Esophagus muscularis mucosa (tissue), 4 donors: ENCODE data around the gene RHOV. TPM values are rescaled to one million over a fixed set of nuclear protein-coding genes. Genes with fewer than 3 reads are reported as not detected.

Experiments used
- DNase-seq: peaks from one replicate; pipeline ENCODE4 v3.0.0-alpha.2; 2017; ENCODE audit errors: extremely low spot score
- H3K27ac ChIP-seq, 4 donors: fragments of 200-600 bp; sonication (generic); replicated peaks in 1 of 4; 1 replicate in 3 of 4; 2 replicates in 1 of 4; pipeline ENCODE4 v1.5.1; 2016 to 2019; ENCODE audit warnings: mild to moderate bottlenecking in 1 of 4
- H3K27me3 ChIP-seq, 4 donors: fragments of 200-600 bp; sonication (generic); one replicate each; pipeline versions ENCODE4 v1.5.1 to v1.6.0; 2016 to 2019
- H3K36me3 ChIP-seq, 4 donors: fragments of 200-600 bp; sonication (generic); one replicate each; pipeline ENCODE4 v1.5.1; 2016 to 2019
- H3K4me1 ChIP-seq, 4 donors: fragments of 200-600 bp; sonication (generic); one replicate each; pipeline ENCODE4 v1.5.1; 2016 to 2019
- H3K4me3 ChIP-seq, 4 donors: fragments of 200-600 bp; sonication (generic); 1 replicate in 2 of 4; 2 replicates in 2 of 4; pipeline ENCODE4 v1.5.1; 2016 to 2019; ENCODE audit warnings: mild to moderate bottlenecking in 4 of 4, moderate library complexity in 1 of 4
- H3K9me3 ChIP-seq, 4 donors: fragments of 200-600 bp; sonication (generic); 1 replicate in 3 of 4; 2 replicates in 1 of 4; pipeline ENCODE4 v1.5.1; 2016 to 2019
- EP300 ChIP-seq: sonication (generic); formaldehyde crosslinking; IDR thresholded peaks from one replicate; pipeline ENCODE4 v1.6.1; 2017; ENCODE audit warnings: antibody characterized with exemption
- POLR2A ChIP-seq: fragments of 450-650 bp; IDR thresholded peaks from one replicate; pipeline ENCODE4 v1.6.1; 2017; ENCODE audit warnings: antibody characterized with exemption, moderate library complexity, mild to moderate bottlenecking, low read depth
- POLR2AphosphoS5 ChIP-seq, 2 donors: sonication (generic); formaldehyde crosslinking; IDR thresholded peaks; one replicate each; pipeline ENCODE4 v1.6.1; 2017; ENCODE audit warnings: antibody characterized with exemption in 2 of 2
- WGBS: methylation state at CpG from one replicate; pipeline ENCODE4 v1.1.5; 2018; 5-methylcytosine and 5-hydroxymethylcytosine counted together
- intact Hi-C: fragments of 100-400 bp; cut with DNase I; formaldehyde crosslinking; loops from one replicate; pipeline ENCODE4 v1.15.1; 2023
- total RNA-seq, 4 donors: library from RNA; depleted of rRNA; stranded (reverse); fragments of >200 nt; gene quantifications; one replicate each; pipeline versions ENCODE4 v1.1.0 to v1.2.1, GENCODE V29; 2016
- TF ChIP-seq, protein P1 (sequence below), 3 experiments: fragments of 200-600 bp in 2 of 3; fragments of 450-650 bp in 1 of 3; sonication (generic) in 2 of 3; IDR thresholded peaks; one replicate each; pipeline ENCODE4 v1.5.1; 2017 to 2019; ENCODE audit warnings: antibody characterized with exemption in 3 of 3, mild to moderate bottlenecking in 2 of 3, moderate library complexity in 1 of 3

The RHOV gene
- total RNA-seq, 4 donors from 2014 or later = not detected

DNA sequence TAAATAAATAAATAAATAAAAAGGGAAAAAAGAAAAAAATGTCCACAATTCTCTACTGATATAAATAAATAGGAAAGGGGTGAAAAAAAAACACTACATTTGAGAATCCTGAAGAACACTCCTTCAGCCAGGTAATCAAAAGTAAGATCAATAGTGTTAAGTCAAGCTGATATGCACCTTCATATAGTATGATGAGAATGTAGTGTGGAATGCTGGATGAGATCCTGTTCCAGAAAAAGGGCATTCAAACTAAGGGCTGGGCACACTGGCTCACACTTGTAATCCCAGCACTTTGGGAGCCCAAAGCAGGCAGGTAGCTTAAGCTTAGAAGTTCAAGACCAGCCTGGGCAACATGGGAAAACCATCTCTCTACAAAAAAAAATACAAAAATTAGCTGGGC is 15.1 kb upstream of the RHOV start:
- intact Hi-C loops = no loop called here
- H3K4me3 ChIP-seq = no peak overlapping the region
- H3K9me3 ChIP-seq = no peaks in the 10 kb centered on the region
- no peak for DNase-seq
- TF ChIP-seq, protein P1, sequence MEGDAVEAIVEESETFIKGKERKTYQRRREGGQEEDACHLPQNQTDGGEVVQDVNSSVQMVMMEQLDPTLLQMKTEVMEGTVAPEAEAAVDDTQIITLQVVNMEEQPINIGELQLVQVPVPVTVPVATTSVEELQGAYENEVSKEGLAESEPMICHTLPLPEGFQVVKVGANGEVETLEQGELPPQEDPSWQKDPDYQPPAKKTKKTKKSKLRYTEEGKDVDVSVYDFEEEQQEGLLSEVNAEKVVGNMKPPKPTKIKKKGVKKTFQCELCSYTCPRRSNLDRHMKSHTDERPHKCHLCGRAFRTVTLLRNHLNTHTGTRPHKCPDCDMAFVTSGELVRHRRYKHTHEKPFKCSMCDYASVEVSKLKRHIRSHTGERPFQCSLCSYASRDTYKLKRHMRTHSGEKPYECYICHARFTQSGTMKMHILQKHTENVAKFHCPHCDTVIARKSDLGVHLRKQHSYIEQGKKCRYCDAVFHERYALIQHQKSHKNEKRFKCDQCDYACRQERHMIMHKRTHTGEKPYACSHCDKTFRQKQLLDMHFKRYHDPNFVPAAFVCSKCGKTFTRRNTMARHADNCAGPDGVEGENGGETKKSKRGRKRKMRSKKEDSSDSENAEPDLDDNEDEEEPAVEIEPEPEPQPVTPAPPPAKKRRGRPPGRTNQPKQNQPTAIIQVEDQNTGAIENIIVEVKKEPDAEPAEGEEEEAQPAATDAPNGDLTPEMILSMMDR (IDR thresholded peaks at IDR 0.05) = no peak
- no peak for TF ChIP-seq POLR2AphosphoS5 (IDR thresholded peaks at IDR 0.05)
- TF ChIP-seq EP300 = no peak
- TF ChIP-seq POLR2A = no peak
- no peaks in the 10 kb centered on the region for H3K36me3 ChIP-seq
- H3K27me3 ChIP-seq = peaks cover 0 to 4% (median 0%) of the 10 kb centered on the region in 4 donors
- peaks cover 8 to 9% (median 8%) of the 10 kb centered on the region in 4 donors for H3K4me1 ChIP-seq
- H3K27ac ChIP-seq = no peak overlapping the region

DNA sequence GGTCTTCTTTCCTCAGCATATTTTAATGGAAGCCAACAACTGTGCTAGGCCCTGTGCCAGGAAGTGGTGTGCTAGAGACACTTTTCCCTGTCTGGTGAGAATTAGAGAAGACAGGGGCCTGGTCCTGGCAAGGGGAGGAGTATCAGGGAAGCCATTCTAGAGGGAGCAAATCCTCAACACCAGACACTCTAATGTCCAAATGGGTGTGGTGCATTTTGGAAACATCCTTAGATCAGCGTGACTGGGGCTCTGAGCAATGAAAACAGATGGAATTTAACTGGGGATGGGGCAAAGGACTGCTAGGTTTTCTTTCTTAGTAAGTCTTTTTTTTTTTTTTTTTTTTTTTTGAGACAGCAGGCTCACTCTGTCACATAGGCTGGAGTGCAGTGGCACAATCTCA is 12.6 kb upstream of the RHOV start:
- no peaks in the 10 kb centered on the region for H3K9me3 ChIP-seq
- intact Hi-C loops = no loop called here
- no peak for DNase-seq
- H3K27me3 ChIP-seq = peaks cover 0 to 4% (median 0%) of the 10 kb centered on the region in 4 donors
- H3K4me3 ChIP-seq = no peak overlapping the region
- whole genome bisulfite sequencing = 57% methylated on average over 1 of the region's 1 CpG
- no peaks in the 10 kb centered on the region for H3K4me1 ChIP-seq
- no peaks in the 10 kb centered on the region for H3K36me3 ChIP-seq
- no peak for TF ChIP-seq EP300
- TF ChIP-seq POLR2A = no peak
- TF ChIP-seq POLR2AphosphoS5 (IDR thresholded peaks at IDR 0.05) = no peak
- TF ChIP-seq, protein P1 (IDR thresholded peaks at IDR 0.05) = no peak
- no peak overlapping the region for H3K27ac ChIP-seq

DNA sequence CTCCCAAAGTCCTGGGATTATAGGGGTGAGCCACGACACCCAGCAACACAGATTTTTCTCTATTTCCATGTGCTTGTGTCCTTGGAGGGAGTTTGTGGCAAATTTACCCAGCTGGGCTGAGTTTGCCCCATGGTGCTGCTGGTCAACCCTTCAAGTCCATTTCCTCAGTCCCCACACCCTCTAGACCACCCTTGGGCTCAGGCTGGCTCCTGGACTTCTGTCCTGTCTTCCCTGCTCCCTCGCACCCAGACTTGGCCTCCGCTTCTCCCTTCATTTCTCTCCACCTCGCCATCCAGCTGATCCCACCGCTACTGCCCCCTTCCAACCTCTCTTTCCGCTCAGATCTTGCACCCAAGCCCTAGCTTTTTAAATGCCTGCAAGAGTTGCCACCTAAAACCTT is 7.3 kb upstream of the RHOV start:
- WGBS = 95% methylated on average over 6 of the region's 6 CpGs
- no peak for TF ChIP-seq POLR2A
- TF ChIP-seq EP300 = no peak
- no peak for TF ChIP-seq POLR2AphosphoS5 (IDR thresholded peaks at IDR 0.05)
- TF ChIP-seq, protein P1 (IDR thresholded peaks at IDR 0.05) = no peak
- no peaks in the 10 kb centered on the region for H3K4me1 ChIP-seq
- intact Hi-C loops = no loop called here
- DNase-seq = no peak
- peaks cover 0 to 2% (median 0%) of the 10 kb centered on the region in 4 donors for H3K27me3 ChIP-seq
- H3K4me3 ChIP-seq = no peak overlapping the region
- no peaks in the 10 kb centered on the region for H3K36me3 ChIP-seq
- no peak overlapping the region for H3K27ac ChIP-seq
- no peaks in the 10 kb centered on the region for H3K9me3 ChIP-seq

DNA sequence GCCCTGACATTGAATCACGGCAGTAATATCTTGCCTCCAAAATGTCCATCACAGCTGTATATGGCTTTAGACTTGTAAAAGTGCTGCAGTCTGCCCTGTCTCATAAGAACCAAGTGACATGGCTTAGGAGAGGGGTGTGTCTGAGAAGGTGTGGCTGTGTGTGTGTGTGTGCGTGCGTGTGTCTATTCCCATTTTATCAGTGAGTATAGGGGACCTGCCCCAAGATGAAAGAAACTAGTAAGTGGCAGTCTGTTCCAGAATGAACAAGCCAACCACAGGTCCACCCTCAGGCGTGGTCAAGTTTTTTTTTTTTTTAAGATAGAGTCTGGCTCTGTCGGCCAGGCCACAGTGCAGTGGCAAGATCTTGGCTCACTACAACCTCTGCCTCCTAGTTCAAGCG is 5.6 kb upstream of the RHOV start:
- Histone ChIP-seq H3K4me1 (no peaks in the 10 kb centered on the region), H3K9me3 (no peaks in the 10 kb centered on the region), H3K27me3 (no peaks in the 10 kb centered on the region), H3K4me3 (no peak overlapping the region), H3K27ac (no peak overlapping the region), H3K36me3 (no peaks in the 10 kb centered on the region)
- TF ChIP-seq POLR2AphosphoS5 (IDR thresholded peaks at IDR 0.05) = no peak
- TF ChIP-seq EP300 = no peak
- TF ChIP-seq POLR2A = no peak
- TF ChIP-seq, protein P1 (IDR thresholded peaks at IDR 0.05) = no peak
- no peak for DNase-seq
- 78% methylated on average over 5 of the region's 6 CpGs for WGBS
- intact Hi-C loops = no loop called here

DNA sequence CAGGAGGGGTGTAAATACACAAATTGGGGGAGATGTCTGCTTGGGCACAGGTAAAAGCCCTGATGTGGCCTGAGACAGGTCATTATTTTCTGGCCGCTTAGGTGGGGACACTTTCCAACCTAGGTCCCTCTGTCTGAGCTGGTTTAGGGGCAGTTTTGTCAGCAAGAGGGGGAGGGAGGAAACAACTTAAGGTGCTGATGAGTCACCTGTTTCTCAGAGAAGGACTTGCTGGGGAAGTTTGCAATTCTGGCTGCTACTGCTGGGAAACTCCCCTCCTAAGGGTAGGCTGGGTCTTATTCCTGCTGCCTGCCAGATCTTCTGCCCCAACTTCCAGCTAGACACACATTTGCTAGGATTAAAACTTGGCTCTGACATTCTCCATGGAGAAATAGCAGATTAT is 4.8 kb upstream of the RHOV start:
- Histone ChIP-seq H3K9me3 (no peaks in the 10 kb centered on the region), H3K27ac (no peak overlapping the region), H3K27me3 (peaks cover 0 to 5% (median 2%) of the 10 kb centered on the region in 4 donors), H3K4me3 (no peak overlapping the region), H3K36me3 (no peaks in the 10 kb centered on the region), H3K4me1 (peaks cover 6 to 7% (median 7%) of the 10 kb centered on the region in 4 donors)
- WGBS = 80% methylated on average over 1 of the region's 1 CpG
- TF ChIP-seq POLR2A = no peak
- TF ChIP-seq POLR2AphosphoS5 (IDR thresholded peaks at IDR 0.05) = no peak
- DNase-seq = no peak
- intact Hi-C loops = no loop called here
